ENCODE data around the gene CCDC57.

The CCDC57 gene

GRCh38 chr17:82173351-82174041, 39.1 kb downstream of the CCDC57 start:
- no peak for DNase-seq

GRCh38 chr17:82172486-82173160, 40.0 kb downstream of the CCDC57 start:
- no peak for DNase-seq

- no peak for DNase-seq
Observed at GRCh38 chr17:82171750-82172375, 40.8 kb downstream of the CCDC57 start.

- DNase-seq: no peak
Observed at GRCh38 chr17:82170412-82170961, 42.2 kb downstream of the CCDC57 start.

- no peak for DNase-seq
Observed at GRCh38 chr17:82168568-82168967, 44.1 kb downstream of the CCDC57 start.

- no peak for DNase-seq
Observed at GRCh38 chr17:82167028-82167427, 45.6 kb downstream of the CCDC57 start.

GRCh38 chr17:82164853-82165252, 47.8 kb downstream of the CCDC57 start:
- DNase-seq: no peak

GRCh38 chr17:82161216-82161615, 51.4 kb downstream of the CCDC57 start:
- no peak for DNase-seq

- DNase-seq: no peak
Observed at GRCh38 chr17:82160075-82160474, 52.6 kb downstream of the CCDC57 start.

- DNase-seq: no peak
Observed at GRCh38 chr17:82158825-82159224, 53.8 kb downstream of the CCDC57 start.

GRCh38 chr17:82157046-82158035, 55.3 kb downstream of the CCDC57 start:
- DNase-seq: no peak

- no peak for DNase-seq
Observed at GRCh38 chr17:82156284-82156925, 56.2 kb downstream of the CCDC57 start.

GRCh38 chr17:82155606-82156005, 57.0 kb downstream of the CCDC57 start:
- no peak for DNase-seq

- DNase-seq: no peak
Observed at GRCh38 chr17:82154881-82155331, 57.7 kb downstream of the CCDC57 start.

- peak; percentile 72 for DNase-seq
Observed at GRCh38 chr17:82153745-82154375, 58.8 kb downstream of the CCDC57 start.

GRCh38 chr17:82153295-82153691, 59.3 kb downstream of the CCDC57 start:
- DNase-seq: no peak

- DNase-seq: no peak
Observed at GRCh38 chr17:82152556-82153294, 59.9 kb downstream of the CCDC57 start.

- no peak for DNase-seq
Observed at GRCh38 chr17:82152114-82152513, 60.5 kb downstream of the CCDC57 start.

GRCh38 chr17:82151106-82151957, 61.3 kb downstream of the CCDC57 start:
- DNase-seq: no peak

Measured in left hindlimb (tissue), 1 donor.